OCI-LY7 (cell line): ENCODE measurements around the gene B3GALT6.
"Not testable (repeated sequence)": the region's sequence is repeated elsewhere in the genome, so short reads cannot be mapped to it uniquely, and the experiment has no call there.

Experiments
- CTCF ChIP-seq: fragments of 200-600 bp; sonication (generic); conservative IDR thresholded peaks from 2 replicates; pipeline ENCODE4 v1.5.1; 2014; ENCODE audit warnings: mild to moderate bottlenecking, antibody characterized with exemption, low read length, moderate library complexity, mixed read lengths
- EZH2phosphoT487 ChIP-seq: fragments of 200-600 bp; sonication (generic); IDR thresholded peaks from 2 replicates; pipeline ENCODE4 v1.6.1; 2018; ENCODE audit warnings: low read depth, borderline replicate concordance, mild to moderate bottlenecking, mixed run types, antibody characterized with exemption, low read length, moderate library complexity, mixed read lengths

GRCh38 chr1:1248009-1248913 lies 16.2 kb downstream of the B3GALT6 start:
- not testable (repeated sequence) for TF ChIP-seq CTCF, EZH2phosphoT487
